Measurements from ENCODE around the gene LRRC42.

The LRRC42 gene

DNA sequence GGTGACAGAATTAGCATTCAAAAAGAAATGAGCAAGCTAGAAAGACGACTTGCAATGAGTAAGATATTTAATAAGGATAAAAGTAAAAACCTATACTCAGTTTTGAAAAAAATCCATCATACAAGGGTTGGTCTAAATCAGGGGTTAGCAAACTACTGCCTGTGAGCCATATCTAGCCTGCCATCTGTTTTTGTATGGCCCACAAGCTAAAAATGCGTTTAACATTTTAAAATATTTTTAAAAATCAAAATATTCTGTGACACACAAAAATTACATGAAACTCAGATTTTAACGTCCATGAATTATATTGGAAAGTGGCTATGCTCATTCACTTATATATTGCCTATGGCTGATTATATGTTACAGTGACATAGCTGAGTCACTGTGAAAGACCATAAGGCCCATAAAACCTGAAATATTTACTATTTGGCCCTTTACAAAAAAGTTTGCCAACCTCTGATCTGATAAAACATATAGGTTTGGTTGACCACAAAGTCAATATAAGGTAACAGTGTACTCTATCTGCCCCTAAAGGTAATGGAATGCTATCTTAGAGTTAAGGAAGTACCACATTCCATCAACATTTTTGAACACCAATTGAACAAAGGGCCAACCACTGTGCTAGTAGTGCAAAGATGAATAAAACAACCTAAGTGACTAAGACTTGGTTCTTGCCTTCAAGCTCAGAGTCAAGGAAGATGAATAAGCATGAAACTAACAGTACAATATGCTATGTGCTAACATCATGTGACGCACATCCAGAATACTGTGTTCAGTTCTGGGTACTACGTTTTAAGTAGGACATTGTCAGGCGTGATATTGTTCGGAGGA is 3.8 kb upstream of the LRRC42 start:
- no peak for DNase-seq (ENCODE audit: low read depth in 1 of 2, low spot score in 1 of 2)

DNA sequence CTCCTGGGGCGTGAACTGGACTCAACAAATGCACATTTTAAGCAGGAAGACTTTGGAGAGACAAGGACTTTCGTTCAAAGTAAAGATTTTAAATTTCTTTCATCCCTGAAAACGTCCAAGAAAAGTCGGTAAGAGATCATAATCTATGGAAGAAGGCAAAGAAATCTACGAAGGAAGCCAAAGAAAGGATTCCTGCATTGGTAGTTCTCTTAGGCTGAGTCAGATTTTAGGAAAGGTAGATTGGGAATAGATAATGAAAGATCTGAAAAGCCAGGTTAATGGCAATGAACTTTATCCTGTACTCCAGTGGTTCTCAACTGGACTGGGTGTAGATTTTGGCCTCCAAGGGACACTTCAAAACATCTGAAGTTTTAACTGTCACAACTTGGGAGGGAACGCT is 3.1 kb upstream of the LRRC42 start:
- DNase-seq (ENCODE audit: low read depth in 1 of 2, low spot score in 1 of 2): no peak

DNA sequence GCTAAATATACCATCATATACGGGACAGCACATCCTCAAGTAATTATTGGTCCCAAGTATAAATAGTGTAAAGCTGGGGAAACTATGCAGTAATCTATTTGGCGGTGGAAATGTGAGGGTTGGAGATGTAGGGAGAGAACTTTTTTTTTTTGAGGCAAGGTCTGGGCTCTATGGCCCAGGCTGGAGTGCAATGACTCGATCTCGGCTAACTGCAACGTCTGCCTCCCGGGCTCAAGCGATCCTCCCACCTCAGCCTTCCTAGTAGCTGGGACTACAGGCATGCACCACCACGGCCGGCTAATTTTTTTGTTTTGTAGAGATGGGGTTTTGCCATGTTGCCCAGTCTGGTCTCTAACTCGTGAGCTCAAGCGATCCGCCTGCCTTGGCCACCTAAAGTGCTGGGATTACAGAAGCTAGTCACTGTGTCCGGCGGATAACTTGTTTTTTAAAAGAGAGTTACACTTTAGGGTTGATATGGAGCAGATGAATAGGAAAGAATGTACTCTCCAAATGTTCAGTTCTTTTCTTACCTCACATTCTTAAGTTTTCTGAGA is 2.6 kb upstream of the LRRC42 start:
- no peak for DNase-seq (ENCODE audit: low read depth in 1 of 2, low spot score in 1 of 2)

DNA sequence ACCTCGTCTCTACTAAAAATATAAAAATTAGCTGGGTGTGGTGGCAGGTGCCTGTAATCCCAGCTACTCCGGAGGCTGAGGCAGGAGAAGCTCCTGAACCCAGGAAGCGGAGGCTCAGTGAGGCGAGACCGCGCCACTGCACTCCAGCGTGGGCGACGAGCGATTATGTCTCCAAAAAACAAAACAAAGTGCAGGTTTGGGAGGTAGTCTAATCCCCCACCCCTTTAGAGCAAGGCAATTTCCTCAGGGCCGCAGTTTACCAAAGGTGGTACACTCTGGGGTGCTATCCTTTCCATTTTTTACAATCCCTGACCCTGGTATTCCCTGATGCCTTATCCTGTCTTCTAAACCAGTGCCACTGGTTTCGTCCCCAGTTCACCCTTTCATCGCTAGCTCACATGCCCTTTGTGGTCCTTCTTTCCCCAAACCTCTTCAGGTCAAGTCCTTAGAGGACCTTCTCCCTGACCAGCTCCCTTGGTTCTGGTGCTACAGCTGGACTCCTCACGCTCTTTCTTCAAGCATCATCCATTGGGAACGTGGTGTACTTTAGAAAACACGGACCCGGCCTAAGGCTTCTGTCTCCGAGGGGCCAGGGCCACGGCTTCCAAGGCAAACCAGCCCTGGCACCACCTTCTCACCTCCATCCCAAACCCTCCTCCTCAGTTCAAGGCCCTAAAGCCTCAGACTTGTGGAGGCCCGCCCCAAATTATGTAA is 1.5 kb upstream of the LRRC42 start:
- no peak for DNase-seq (ENCODE audit: low read depth in 1 of 2, low spot score in 1 of 2)

DNA sequence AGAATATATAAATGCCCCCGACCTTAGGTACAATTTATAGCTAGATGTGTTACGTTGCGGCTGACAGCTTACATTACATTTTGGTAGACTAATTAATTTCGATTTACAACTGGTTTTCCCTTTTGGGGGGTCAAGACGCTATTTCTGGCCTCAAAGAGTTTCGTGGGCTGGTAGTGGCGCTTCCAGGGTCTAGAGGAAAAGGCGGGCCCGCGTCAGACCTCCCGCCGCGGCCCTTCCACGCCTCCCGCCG is 1.0 kb upstream of the LRRC42 start:
- DNase-seq (ENCODE audit: low read depth in 1 of 2, low spot score in 1 of 2): no peak

DNA sequence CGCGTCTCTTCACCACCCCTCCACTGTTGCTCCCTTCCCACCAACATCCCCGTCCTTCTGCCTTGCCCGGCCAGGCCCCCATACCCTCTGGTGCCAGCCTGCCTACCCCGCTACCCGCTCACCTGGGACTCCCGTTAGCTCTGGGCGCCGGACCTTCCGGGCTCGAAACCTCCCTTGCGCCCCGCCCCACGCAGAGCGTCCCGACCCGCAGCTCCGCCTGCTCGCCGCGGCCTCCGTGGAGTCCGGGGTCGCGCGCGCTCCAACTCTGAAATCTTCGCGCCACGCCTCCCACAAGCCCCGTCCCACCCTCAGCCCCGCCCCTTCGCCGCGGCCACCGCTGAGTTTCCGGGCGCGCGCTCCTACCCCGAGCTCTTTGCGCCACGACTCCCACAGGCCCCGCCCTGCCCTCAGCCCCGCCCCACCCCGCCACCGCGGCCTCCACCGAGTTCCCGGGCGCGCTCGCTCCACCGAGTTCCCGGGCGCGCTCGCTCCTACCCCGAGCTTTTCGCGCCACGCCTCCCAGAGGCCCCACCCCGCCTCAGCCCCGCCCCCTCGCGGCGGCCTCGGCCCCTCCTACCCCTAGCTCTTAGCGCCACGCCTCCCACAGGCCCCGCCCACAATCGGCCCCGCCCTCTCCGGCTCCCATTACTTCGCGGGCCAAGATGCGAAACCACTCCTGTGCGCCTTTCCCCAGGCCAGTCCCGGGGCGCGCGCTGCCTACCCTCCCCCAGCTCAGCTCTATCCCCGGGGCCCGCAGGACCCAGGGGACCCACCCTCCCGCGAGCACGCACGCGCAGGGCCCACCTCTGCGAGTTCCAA is 508 bp upstream of the LRRC42 start, which contains the start of gene IFT25:
Gene IFT25 (minus strand): TSS at position 267 of the 819 bp plus-strand sequence. CDS start 5,617 bp downstream, outside the sequence.
- DNase-seq (ENCODE audit: low read depth in 1 of 2, low spot score in 1 of 2): peak; percentile 98 to 99

DNA sequence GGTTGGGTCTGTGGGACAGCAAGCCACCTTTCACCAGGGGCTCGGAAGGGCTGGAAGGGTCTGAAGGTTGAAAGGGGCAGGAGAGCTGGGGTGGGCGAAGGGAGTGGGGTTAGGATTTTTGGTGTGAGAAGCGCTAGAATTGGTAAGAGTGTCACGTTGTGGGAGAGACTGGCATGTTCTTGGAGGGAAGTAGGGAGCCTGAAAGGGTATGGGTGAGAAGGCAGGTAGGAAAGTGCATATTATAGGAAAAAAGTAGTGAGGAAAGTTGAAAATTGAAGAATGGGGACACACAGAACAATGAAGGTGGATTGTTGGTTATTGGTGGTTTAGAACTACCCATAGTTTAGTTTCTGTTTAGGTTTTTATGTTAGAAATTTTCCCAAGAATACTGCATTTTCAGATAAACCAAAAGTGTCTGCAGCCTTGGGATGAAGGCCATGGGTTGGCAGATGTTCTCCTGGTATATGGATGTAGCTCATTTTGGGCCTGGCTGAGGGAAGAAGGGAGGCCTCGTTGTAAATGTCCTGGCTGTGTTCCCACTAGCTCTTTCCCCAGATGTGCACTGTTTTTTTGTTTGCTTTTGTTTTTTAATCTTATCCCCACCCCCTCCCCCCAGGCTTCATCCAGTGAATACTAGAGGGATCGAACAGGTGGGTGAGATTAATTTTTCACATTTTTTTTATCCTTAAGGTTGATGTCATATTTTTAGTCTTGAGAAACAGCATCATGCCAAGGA is 1.2 kb downstream of the LRRC42 start:
- no peak for DNase-seq (ENCODE audit: low read depth in 1 of 2, low spot score in 1 of 2)

DNA sequence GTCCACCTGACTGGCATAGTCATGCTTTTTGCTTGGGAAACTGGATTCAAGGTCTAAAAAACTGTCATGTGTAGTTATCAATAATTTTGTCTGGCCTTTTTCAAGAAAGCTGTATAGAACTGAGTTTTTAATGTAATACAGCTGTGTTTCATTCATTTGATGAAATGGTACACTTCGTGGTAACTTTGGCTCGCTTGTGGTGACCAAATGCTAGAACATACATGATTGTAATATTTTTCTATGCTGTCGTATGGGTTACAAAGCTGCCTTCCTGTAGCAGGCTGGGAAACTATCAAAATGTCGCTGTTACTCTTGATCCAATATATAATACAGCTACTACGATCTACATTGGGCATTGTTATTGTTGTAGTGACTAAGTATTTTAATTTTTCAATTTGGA is 2.1 kb downstream of the LRRC42 start:
- DNase-seq (ENCODE audit: low read depth in 1 of 2, low spot score in 1 of 2): no peak

DNA sequence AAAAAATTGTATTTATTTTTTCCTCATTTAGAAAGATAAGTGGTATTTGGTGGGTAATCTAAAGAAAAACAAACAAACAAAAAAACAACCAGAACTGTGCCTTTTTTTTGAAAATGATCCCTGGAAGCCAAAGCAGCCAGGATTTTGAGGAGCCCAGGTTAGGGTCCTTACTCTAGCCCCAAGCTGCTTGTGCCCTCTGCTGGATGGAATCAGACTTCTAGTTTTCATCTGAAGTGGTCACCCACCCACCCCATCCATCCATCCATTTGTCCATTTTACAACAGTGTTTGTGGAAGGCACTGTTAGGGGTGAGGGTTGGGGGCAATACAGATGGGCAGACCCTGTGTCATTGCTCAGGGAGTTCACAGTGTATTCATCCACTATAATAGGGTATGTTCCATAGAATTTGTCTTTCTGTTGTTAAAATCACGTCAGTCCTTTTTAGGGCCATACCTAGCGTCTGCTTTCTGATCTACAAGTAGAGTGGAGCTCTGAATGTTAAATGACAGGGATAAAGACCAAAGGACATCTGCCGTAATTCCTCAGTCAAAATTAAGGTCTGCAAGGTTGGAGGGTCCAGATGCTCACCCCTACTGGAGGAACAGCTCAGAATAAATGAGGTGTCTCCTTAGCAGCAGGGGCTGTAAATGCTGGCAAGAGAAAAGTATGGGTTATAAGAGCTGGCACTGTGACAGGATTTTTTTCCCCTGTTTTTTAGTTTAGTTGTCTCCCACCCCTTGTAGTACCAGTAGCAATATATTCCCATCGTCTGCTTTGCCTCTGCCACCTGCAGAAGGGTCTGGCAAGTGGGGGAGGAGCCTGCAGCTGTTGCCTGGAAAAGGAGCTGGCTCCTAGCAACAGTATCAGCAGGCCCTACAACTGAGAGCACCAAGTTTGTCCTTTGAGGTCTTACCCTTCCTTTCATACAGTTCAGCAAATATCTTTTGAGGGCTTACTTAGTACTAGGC is 3.2 kb downstream of the LRRC42 start:
- no peak for DNase-seq (ENCODE audit: low read depth in 1 of 2, low spot score in 1 of 2)

DNA sequence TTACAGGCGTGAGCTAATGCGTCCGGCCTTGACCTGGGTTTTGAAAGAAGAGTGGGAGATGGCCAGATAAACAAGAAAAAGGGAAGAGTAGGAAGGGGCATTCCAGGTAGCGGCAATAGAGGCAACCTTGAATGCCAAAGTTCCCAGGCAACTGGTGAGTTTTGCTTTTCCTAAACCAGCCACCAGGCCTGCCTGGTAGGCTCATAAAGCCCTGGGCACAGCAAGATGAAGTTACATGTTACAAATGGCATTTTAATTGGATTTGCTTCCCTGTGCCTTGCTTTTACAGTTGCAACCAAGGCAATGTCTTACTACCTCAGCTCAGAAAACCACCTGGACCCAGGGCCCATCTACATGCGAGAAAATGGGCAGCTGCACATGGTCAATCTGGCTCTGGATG is 5.5 kb downstream of the LRRC42 start:
- no peak for DNase-seq (ENCODE audit: low read depth in 1 of 2, low spot score in 1 of 2)

DNA sequence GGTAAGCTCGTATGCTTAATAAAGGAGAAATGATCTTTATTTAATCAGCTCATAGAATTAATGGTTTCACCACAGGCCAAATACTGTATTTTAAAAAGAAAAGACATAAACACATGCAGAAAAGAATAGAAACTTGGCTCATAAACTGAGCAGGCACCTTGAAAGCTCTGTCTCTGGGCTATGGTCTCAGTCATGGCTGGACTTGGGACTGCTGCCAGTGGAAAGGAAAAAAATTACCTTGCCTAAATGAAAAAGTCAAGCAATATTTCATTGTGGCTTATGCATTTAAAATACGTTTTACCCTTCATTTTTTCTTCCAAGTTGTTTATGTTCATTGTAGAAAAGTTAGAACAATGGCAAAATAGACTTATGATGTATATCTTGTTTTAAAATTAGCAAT is 8.0 kb downstream of the LRRC42 start:
- DNase-seq (ENCODE audit: low read depth in 1 of 2, low spot score in 1 of 2): no peak

DNA sequence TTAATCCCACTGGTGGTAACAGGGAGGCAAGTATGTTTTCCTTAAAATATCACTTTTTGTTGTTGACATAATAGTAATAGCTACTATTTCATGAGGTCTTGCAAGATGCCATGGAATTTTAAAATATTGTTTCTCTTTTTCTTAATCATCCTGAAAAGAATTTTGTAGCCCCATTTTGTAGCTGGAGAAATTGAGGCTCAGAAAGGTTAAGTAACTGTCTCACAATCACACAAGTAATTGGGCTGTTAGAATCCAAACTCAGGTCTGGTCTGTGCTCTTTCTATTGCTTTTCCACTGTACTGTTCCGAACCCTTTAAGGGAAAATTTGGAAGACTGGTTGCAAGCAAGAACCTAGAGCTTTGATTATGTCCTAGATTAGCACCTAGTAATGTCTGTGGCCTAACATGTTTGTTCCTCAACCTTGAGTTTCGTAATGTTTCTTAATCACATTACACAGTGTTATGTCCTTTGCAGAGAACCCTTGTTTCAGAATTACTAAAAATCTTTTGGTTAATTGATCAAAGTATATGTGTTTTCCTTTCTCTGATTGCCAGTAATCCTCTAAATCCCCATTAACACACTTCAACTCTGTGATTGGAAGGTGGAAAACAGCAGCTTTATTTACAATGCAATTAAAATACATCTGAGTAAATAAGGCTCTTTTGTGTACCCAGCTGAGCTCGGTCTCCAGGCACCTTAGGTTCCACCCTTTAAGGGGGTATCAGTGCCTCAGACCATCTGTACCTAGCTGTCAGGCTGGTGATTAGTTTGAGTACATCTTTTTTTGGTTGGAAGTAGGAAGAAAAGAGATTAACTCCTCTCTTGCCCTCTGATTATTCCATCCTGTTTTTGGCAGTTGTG is 10.4 kb downstream of the LRRC42 start:
- DNase-seq (ENCODE audit: low read depth in 1 of 2, low spot score in 1 of 2): no peak

DNA sequence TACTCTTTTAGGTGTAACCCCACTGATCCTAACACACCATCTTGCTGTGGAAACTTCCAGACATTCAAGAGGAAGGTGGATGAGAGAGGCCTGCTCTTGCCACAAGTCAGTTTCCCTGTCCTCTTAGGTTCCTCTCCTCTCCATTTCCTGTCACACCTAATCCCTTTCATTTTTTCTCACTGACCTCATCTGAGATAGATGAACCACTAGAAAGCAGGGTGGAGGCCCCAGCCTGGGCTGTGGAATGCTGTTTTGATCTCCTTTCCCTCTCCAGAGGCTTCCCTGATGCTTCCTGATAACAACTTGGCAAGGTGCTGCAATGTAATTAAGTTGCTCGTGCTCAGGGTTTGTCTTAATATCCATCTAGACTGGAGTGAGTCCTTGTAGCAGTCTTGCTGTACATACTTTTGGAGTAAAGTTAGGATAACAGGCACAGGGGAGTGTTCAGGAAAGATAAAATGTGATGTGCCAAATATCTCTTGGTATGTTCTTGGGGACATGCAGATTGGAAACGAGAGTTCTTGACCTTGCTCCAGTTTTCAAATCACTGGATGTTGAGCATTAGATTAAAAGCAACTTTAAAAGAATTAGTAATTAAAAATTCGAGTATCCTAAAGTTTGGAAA is 11.2 kb downstream of the LRRC42 start:
- DNase-seq (ENCODE audit: low read depth in 1 of 2, low spot score in 1 of 2): no peak

DNA sequence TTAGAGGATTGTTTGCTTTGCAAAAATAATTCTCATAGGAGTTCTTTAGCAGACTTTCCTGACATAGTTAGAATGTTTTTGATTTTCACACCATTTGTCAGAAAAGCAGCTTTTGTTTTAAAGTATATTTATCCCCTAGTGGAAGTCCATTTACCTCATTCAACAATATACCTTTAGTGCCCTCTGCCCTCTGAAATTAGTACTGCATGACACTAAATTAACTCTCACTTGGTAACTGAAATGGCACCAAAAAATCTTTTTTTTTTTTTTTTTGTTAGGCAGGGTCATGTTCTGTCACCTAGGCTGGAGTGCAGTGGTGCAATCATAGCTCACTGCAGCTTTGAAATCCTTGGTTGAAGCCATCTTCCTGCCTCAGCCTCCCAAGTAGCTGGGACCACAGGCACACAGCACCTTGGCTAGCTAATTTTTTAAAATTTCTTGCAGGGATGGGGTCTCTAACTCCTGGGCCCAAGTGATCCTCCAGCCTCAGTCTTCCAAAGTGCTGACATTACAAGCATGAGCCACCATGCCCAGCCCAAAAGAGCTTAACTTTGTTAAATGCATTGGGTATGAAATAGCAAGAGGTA is 13.6 kb downstream of the LRRC42 start:
- DNase-seq (ENCODE audit: low read depth in 1 of 2, low spot score in 1 of 2): no peak

DNA sequence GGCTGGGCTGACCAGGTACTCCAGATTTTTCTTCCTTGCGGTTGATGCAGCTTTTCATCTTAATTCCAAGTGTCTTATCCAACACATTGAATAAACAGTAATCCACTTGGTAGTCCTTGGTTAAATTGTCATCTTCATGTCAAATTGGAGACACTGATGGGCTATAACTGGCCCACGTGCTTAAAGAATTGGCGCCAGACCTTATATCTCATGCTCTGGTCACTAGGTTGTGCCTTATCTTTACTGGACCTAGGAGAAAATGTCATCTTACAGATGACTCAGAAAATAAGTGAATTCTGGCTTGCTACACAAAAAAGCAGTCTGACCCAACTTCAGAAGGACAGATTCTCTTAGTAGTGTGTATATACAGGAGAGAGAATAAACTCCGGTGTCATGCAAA is 16.2 kb downstream of the LRRC42 start:
- DNase-seq (ENCODE audit: low read depth in 1 of 2, low spot score in 1 of 2): no peak

DNA sequence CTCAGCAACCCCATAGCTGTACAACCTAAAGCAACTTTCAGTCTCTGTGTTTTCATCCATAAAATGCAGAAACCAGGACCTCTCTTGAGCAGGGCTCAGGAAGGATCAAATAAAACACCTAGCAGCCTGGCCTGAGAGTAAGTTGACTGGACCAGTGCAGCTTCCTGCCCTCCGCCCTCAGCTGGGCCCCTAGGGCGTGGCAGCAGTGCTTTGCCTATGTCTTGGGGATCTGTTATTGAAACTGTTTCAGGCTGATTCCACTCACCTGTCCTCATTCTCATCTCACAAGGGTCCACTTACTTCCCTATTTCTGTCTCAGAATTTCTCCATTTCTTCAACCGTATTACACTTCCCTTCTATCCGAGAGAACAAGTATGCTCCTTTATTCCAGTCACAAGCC is 17.3 kb downstream of the LRRC42 start:
- DNase-seq (ENCODE audit: low read depth in 1 of 2, low spot score in 1 of 2): no peak

DNA sequence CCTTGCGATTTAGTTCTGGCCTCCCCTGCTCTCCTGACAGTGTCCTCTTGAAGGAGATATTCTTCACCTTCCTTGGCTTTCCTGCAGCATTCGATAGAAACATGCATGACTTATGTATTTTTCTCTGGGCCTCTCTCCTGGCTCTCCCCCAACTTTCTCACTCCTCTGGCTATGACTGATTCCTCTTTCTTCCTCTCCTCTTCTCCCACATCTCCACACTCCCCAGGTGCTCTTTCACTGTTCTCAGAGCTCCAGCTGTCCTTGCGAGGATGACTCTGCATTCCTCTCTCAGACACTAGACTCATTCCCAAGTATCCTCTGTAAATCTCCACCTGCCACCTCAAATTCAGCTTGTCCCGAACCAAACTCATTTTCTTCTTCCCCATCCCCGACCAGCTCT is 18.0 kb downstream of the LRRC42 start:
- no peak for DNase-seq (ENCODE audit: low read depth in 1 of 2, low spot score in 1 of 2)

DNA sequence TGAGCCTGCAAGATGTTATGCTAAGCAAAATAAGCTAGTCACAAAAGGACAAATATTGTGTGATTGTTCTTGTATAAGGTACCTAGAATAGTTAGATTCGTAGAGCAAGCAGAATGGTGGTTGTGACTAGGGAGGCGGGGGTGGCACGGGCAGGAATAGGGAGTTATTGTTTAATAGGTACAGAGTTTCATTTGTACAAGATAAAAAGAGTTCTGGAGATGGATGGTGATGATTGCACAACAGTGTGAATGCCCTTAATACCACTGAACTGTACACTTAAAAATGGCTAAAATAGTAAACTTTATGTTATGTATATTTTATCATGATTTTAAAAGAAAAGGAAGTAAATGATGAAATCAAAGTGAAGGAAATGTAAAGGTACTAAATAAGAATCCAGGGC is 20.6 kb downstream of the LRRC42 start:
- no peak for DNase-seq (ENCODE audit: low read depth in 1 of 2, low spot score in 1 of 2)

Measured in stimulated activated CD4-positive, alpha-beta T cell treated with anti-CD3 and anti-CD28 coated beads, Interleukin-15, amount 100 ng/mL, for 1 hour (primary cell).